CD4-positive, alpha-beta T cell treated with Interleukin-2 at 100 ng/mL for 4 hours (primary cell): ENCODE results near the gene AURKA.
A peak's percentile ranks its signal among the peaks of the same experiment; 100 is the strongest.
"Not testable (repeated sequence)": the region's sequence is repeated elsewhere in the genome, so short reads cannot be mapped to it uniquely, and the experiment has no call there.

Experiments
- DNase-seq: peaks from one replicate; pipeline ENCODE4 v3.0.0-alpha.2; 2020; ENCODE audit warnings: low spot score

AURKA gene

GRCh38 chr20:56359212-56360132 is 32.5 kb downstream of the AURKA start:
- no peak for DNase-seq

- DNase-seq = peak; percentile 82
Measured at GRCh38 chr20:56358600-56359211, 33.3 kb downstream of the AURKA start, which contains the start of gene FAM210B. Gene FAM210B (plus strand): TSS chr20:56358974. CDS start chr20:56359006, 32 bp downstream.

DNA sequence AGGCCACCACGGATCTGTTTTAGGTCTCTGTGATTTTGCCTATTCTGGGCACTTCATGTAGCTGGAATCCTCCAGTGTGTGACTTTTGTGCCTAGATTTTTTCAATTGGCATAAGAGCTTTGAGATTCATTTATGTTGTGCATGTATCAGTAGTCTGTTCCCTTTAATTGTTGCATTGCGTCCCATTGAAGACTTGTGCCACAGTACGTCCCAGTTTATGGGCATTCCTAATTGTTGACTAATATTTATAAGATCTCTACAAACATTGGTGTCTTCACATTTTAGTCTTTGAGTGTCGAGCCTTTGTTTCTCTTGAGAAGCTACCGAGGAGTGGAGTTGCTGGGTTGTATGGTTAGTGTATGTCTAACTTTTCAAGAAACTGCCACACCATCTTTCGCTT is 33.9 kb downstream of the AURKA start:
- no peak for DNase-seq

GRCh38 chr20:56353356-56353755 is 38.7 kb downstream of the AURKA start:
- DNase-seq = no peak

DNA sequence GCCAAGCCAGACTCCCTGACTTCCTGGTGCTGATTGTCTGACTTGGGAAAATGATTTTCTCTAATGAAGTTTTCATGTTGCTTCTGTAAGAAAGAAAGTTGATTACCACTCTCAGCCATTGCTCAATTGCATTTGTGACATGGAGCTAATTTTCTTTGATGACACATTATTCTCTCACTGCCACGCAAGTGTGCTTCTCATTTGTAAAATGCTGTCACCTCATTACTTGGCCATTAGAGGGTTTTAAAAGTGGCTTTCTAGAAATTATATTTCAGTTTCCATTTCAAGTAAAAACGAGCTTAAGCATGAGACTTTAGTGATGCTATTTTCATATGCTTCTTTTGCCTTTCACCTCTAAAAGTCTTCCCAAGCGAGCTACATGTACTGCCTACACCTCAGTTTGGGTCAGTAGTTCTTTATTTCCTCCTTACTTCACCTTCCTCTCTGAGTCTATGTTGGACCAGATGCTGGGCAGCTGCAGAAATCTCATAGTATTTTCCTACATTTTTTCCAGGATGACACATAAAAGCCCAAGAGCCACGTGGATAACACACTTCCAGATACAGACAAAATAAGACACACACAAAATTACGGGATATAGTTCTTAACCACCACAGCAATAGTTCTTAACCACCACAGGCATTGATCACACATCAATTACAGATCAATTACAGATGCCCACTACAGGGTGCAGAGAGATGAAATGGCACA is 39.5 kb downstream of the AURKA start:
- no peak for DNase-seq

GRCh38 chr20:56350842-56351241 is 41.2 kb downstream of the AURKA start:
- no peak for DNase-seq

DNA sequence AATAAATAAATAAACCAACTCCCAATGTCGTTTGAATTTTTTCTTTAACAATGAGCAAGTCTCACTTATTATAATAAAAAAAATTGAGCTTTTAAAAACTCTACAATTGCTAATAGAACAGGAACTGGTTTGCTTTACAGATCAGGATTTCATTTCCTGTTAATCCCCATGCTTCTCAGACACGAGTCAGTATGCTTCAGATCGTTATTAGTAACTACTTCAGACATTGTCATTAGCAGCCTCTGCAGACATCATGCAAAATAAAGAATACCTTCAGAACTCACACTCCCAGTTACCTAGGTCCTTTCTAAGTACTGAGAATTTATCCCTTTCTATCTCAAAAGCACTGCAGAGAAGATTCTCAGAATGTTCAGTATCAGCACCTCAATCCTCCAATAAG is 43.3 kb downstream of the AURKA start:
- DNase-seq = no peak

DNA sequence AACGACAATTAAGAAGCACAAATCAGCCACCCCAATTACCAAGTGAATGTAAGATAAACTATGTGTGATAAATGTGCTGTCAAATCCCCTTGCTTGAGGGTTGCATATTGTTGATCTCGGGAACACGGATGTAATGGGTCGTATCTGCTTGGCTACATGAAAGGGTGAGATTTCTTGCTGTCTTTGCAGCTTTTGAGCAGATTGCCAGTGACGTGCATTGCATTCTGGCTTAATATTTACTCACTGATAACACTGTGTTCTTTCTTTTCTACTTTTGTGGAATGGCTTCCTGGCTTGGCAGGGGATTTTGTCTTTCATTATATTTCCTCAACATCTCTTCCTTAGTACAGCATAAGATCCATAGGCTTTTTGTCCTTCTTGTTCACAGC is 43.7 kb downstream of the AURKA start:
- DNase-seq = no peak

DNA sequence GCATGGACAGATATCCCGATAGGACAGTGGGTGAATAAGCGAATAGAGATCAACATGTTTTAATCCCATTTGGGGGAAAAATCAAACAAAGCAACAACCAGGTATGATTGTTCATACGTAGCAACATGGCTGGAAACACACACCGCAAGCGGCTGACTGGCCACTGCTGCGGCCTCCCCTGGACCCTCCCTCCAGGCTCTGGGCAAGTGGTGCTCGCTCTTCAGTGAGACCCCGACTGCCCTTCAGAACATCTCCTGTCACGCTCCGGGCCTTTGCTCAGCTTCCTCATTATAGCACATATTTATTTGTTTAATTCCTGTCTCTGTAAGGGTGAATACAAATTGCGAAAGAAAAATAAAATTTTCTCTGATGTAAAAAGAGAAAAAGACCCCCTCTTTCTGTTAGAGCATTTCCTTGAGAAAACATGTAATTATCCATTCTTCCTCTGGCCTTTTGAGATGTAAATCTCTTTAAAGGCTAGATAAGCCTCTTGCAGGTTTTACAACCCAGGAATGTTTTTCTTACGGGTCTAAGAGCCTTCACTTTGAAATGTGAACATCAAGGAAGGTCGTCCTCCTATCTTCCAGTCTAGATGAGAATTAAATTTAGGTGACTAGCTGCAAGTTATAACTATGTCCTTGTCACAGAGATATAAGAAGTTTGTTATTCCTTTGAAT is 44.2 kb downstream of the AURKA start:
- DNase-seq = no peak

GRCh38 chr20:56345911-56346310 is 46.1 kb downstream of the AURKA start:
- DNase-seq = no peak

DNA sequence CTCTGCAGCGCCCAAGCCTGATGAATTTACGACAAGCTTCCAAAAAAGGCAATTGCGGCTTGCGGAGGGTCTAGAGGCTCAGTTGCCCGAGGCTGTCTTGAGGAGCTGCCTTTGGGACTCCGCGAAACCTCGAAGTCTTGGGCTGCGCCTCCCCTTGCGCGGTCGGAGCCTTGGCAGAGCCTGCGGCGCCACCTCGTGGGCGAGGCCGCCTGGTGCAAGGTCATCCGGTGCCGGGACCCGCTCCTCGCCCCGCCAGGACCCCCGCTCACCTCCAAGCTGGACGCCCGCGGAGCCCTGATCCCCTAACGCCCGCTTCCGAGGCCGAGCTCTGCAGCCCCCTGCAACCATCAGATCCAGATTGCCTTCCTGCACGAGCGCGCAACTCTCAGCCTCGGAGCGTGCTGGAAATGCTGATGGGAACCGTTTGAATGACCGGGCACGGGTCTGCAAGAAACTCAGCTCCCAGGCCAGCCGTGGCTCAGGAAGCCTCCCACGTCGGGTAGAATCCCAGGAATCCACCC is 48.1 kb downstream of the AURKA start:
- no peak for DNase-seq

- no peak for DNase-seq
Measured at GRCh38 chr20:56342783-56343182, 49.2 kb downstream of the AURKA start.

DNA sequence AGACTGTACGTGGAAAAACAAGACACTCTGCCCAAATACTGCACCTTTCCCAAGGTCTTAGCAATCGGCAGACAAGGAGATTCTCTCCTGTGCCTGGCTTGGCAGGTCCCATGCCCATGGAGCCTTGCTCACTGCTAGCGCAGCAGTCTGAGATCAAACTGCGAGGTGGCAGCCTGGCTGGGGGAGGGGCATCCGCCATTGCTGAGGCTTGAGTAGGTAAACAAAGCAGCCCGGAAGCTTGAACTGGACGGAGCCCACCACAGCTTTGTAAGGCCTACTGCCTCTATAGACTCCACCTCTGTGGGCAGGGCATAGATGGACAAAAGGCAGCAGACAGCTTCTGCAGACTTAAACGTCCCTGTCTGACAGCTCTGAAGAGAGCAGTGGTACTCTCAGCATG is 55.3 kb downstream of the AURKA start:
- DNase-seq = not testable (repeated sequence)

GRCh38 chr20:56328861-56329260 is 63.2 kb downstream of the AURKA start:
- no peak for DNase-seq

GRCh38 chr20:56324806-56325205 is 67.2 kb downstream of the AURKA start:
- no peak for DNase-seq

DNA sequence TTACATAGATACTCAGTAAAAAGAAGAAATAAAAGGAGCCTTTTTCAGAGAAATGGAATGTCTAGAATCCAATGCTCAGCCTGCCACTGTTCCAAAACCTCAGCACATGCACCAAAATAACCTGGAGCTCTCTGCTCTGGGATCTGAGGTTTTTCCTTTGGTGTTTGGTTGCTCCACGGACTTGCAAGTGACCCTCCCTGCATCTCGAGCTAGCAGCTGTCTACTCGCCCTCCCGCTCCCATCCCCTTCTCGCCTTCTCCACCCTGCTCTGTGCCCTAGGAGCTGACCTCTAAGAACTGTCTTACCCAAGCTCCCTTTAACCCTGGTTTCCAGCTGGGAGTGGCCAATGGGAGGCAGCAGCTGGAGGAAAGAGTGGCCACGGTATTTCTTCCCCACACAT is 68.4 kb downstream of the AURKA start:
- DNase-seq = no peak

DNA sequence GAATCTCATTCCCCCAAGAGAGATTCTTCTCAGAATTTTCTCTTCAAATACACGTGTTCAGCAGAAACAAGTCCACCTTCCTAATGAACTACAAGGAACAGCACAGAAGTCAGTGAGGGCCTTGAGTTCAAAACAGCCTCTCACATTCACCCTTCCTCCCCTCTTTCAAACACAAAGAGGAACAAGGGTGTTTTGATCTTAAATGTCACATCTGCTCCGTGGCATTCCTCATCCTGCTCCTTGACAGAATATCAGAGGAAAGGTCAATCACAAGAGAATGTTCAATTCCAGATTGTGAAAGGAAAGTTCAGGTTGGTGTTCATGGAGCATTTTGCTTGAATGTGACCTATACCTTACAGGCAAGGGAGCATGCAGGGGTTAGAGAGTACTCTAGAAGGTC is 68.8 kb downstream of the AURKA start:
- DNase-seq = no peak

GRCh38 chr20:56322681-56323080 is 69.3 kb downstream of the AURKA start:
- DNase-seq = no peak
